Gastrocnemius medialis (tissue), 4 donors: Measurements from ENCODE around the gene RBFOX1. TPM values are rescaled to one million over a fixed set of nuclear protein-coding genes. Genes with fewer than 3 reads are reported as not detected.

Source experiments
- ATAC-seq, 2 donors: fragments of 150-250 bp; one replicate each; pipeline ENCODE4 v1.9.1; 2016
- DNase-seq, 2 donors: peaks; one replicate each; pipeline ENCODE4 v3.0.0-alpha.2; 2019
- H3K27ac ChIP-seq, 4 donors: fragments of 200-600 bp; sonication (generic); 1 replicate in 1 of 4; 2 replicates in 3 of 4; pipeline ENCODE4 v1.5.1; 2016 to 2018; ENCODE audit warnings: mild to moderate bottlenecking in 2 of 4, moderate library complexity in 1 of 4
- H3K27me3 ChIP-seq, 3 donors: fragments of 200-600 bp; sonication (generic) in 2 of 3; 1 replicate in 1 of 3; 2 replicates in 2 of 3; pipeline versions ENCODE4 v1.5.1 to v1.6.0; 2016 to 2019; ENCODE audit warnings: mild to moderate bottlenecking in 1 of 3, moderate library complexity in 1 of 3
- H3K36me3 ChIP-seq, 2 donors: fragments of 200-600 bp; sonication (generic) in 1 of 2; one replicate each; pipeline ENCODE4 v1.5.1; 2017 to 2018
- H3K4me1 ChIP-seq, 2 donors: fragments of 200-600 bp; sonication (generic) in 1 of 2; one replicate each; pipeline ENCODE4 v1.5.1; 2016 to 2017; ENCODE audit warnings: mild to moderate bottlenecking in 2 of 2
- H3K4me3 ChIP-seq, 4 donors: fragments of 200-600 bp; sonication (generic) in 3 of 4; 1 replicate in 1 of 4; 2 replicates in 3 of 4; pipeline ENCODE4 v1.5.1; 2016 to 2019; ENCODE audit warnings: mild to moderate bottlenecking in 2 of 4
- H3K9me3 ChIP-seq, 3 donors: fragments of 200-600 bp; sonication (generic) in 2 of 3; 1 replicate in 1 of 3; 2 replicates in 2 of 3; pipeline ENCODE4 v1.5.1; 2016 to 2019
- CTCF ChIP-seq, 5 experiments: fragments of 450-650 bp in 3 of 5; fragments of 200-600 bp in 2 of 5; sonication (generic) in 2 of 5; IDR thresholded peaks in 4 of 5; conservative IDR thresholded peaks in 1 of 5; 1 replicate in 4 of 5; 2 replicates in 1 of 5; pipeline ENCODE4 v1.5.1; 2016 to 2019; ENCODE audit warnings: antibody characterized with exemption in 5 of 5, mild to moderate bottlenecking in 3 of 5, moderate library complexity in 3 of 5
- POLR2A ChIP-seq, 2 donors: fragments of 450-650 bp; IDR thresholded peaks; one replicate each; pipeline ENCODE4 v1.6.1; 2017; ENCODE audit warnings: antibody characterized with exemption in 2 of 2, mild to moderate bottlenecking in 2 of 2, moderate library complexity in 2 of 2
- in situ Hi-C, 4 donors: fragments of 200-750 bp; cut with MboI; loops; one replicate each; pipeline versions ENCODE4 v1.15.0 to v1.8.0; 2017; ENCODE audit warnings: low sequenced_read_pairs in 4 of 4
- intact Hi-C: fragments of 100-400 bp; cut with DNase I; formaldehyde crosslinking; loops from one replicate; pipeline ENCODE4 v1.15.1; 2023; ENCODE audit warnings: low total_unique reads
- total RNA-seq, 4 donors: library from RNA; depleted of rRNA; stranded (reverse); fragments of >200 nt; gene quantifications; one replicate each; pipeline versions ENCODE4 v1.1.0 to v1.2.3, GENCODE V29; 2016

The RBFOX1 gene
- total RNA-seq, 4 donors from 2014 or later = 42.5 to 98.8 (median 58.6) TPM

GRCh38 chr16:7742626-7743025 lies 410.0 kb downstream of the RBFOX1 start:
- DNase-seq (no peak), ATAC-seq (no peak)
- Histone ChIP-seq H3K27ac (no peak overlapping the region), H3K36me3 (no peaks in the 10 kb centered on the region), H3K4me1 (peaks cover 26 to 27% of the 10 kb centered on the region in 2 donors), H3K4me3 (no peak overlapping the region), H3K27me3 (no peaks in the 10 kb centered on the region), H3K9me3 (no peaks in the 10 kb centered on the region)
- no peak for TF ChIP-seq CTCF (IDR thresholded peaks at IDR 0.05 in 4 of 5, conservative IDR thresholded peaks at IDR 0.05 in 1 of 5)
- no peak for TF ChIP-seq POLR2A (IDR thresholded peaks at IDR 0.05)
- in situ Hi-C loops (no loop called here), intact Hi-C loops (no loop called here)

DNA sequence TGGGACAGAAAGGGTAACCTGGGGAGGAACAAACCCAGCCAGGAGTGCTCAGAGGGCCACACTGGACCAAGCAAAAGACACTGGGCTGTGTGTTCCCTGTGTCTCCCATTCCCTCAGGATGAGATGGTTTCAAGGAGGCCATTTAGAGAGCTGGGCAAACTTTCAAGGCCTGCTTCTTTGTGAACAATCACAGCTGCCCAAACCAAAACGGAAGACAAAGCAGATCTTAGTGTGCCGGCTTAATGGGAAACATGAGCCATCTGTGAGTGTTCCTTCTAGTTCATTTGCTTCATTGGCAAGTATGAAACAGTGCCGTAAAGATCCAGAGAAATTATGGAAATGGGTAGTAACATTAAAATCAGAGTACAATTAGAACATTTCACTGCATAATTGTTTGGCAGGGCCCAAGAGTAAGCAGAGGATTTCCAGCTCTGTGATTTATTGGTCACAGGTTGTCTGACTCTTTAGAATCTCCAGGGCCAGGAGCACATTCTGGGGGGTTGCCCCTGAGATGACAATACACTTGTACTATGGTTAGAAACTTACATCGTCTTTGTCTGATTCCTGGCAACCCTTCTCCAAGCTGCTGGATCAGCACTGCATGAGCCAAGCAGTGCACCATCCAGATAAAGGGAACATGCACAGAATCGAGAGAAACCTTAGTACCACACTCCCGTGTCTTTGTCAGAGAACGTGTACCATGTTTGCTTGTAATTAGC lies 412.1 kb downstream of the RBFOX1 start:
- peaks cover 26 to 27% of the 10 kb centered on the region in 2 donors for H3K4me1 ChIP-seq
- ATAC-seq (no peak), DNase-seq (no peak)
- no peaks in the 10 kb centered on the region for H3K9me3 ChIP-seq
- no peak overlapping the region for H3K4me3 ChIP-seq
- in situ Hi-C loops (no loop called here), intact Hi-C loops (no loop called here)
- TF ChIP-seq CTCF (IDR thresholded peaks at IDR 0.05 in 4 of 5, conservative IDR thresholded peaks at IDR 0.05 in 1 of 5) (no peak), POLR2A (IDR thresholded peaks at IDR 0.05) (no peak)
- H3K27me3 ChIP-seq = no peaks in the 10 kb centered on the region
- no peaks in the 10 kb centered on the region for H3K36me3 ChIP-seq
- peak overlapping the region in 1 of 4 donors; percentile 44 for H3K27ac ChIP-seq

- intact Hi-C loops (no loop called here), in situ Hi-C loops (no loop called here)
- TF ChIP-seq CTCF (IDR thresholded peaks at IDR 0.05 in 4 of 5, conservative IDR thresholded peaks at IDR 0.05 in 1 of 5) (no peak), POLR2A (IDR thresholded peaks at IDR 0.05) (no peak)
- H3K4me1 ChIP-seq = peaks cover 26 to 27% of the 10 kb centered on the region in 2 donors
- no peaks in the 10 kb centered on the region for H3K27me3 ChIP-seq
- ATAC-seq (no peak), DNase-seq (no peak)
- H3K4me3 ChIP-seq = no peak overlapping the region
- H3K36me3 ChIP-seq = no peaks in the 10 kb centered on the region
- no peaks in the 10 kb centered on the region for H3K9me3 ChIP-seq
- no peak overlapping the region for H3K27ac ChIP-seq
Measured at GRCh38 chr16:7745276-7745675, 412.6 kb downstream of the RBFOX1 start.

GRCh38 chr16:7746941-7747340 lies 414.3 kb downstream of the RBFOX1 start:
- H3K27ac ChIP-seq = no peak overlapping the region
- H3K9me3 ChIP-seq = no peaks in the 10 kb centered on the region
- in situ Hi-C loops = no loop called here
- DNase-seq = no peak
- H3K36me3 ChIP-seq = no peaks in the 10 kb centered on the region
- intact Hi-C loops = no loop called here
- peaks cover 26 to 27% of the 10 kb centered on the region in 2 donors for H3K4me1 ChIP-seq
- no peak overlapping the region for H3K4me3 ChIP-seq
- H3K27me3 ChIP-seq = no peaks in the 10 kb centered on the region
- no peak for TF ChIP-seq POLR2A (IDR thresholded peaks at IDR 0.05)
- no peak for TF ChIP-seq CTCF (IDR thresholded peaks at IDR 0.05 in 4 of 5, conservative IDR thresholded peaks at IDR 0.05 in 1 of 5)
- ATAC-seq = no peak

DNA sequence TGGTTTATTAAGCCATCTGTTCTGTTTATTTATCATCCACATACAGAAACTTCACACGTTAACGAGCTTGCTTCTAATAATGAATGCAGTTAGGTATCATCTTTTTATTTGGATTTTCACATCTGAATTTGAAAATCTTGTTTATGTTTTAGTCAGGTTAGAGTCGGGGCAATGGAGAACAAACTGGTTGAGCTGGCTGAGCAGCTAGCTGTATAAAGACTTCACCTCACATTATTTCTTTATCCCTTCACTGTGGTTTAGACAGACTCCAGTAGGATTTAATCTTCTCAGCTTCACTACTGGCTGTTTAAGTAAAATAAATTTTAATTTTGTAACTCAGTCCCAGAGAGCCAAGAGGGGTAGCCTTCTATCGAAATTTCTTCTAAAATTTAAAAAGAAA lies 415.9 kb downstream of the RBFOX1 start:
- Histone ChIP-seq H3K9me3 (no peaks in the 10 kb centered on the region), H3K36me3 (no peaks in the 10 kb centered on the region), H3K27ac (no peak overlapping the region), H3K27me3 (no peaks in the 10 kb centered on the region), H3K4me1 (peaks cover 26 to 27% of the 10 kb centered on the region in 2 donors), H3K4me3 (no peak overlapping the region)
- no peak for ATAC-seq
- in situ Hi-C loops (no loop called here), intact Hi-C loops (no loop called here)
- no peak for TF ChIP-seq POLR2A (IDR thresholded peaks at IDR 0.05)
- TF ChIP-seq CTCF (IDR thresholded peaks at IDR 0.05 in 4 of 5, conservative IDR thresholded peaks at IDR 0.05 in 1 of 5) = no peak
- DNase-seq = no peak
